HG03354 (cell line): ENCODE measurements around the gene TRAF1.

ENCODE experiments used
- ATAC-seq: cut with Tn5 transposase; IDR thresholded peaks from one replicate; pipeline ENCODE4 v1.9.1; 2021; ENCODE audit warnings: mild to moderate bottlenecking; ENCODE audit not compliant: unreplicated experiment, poor library complexity, severe bottlenecking

The TRAF1 gene

DNA sequence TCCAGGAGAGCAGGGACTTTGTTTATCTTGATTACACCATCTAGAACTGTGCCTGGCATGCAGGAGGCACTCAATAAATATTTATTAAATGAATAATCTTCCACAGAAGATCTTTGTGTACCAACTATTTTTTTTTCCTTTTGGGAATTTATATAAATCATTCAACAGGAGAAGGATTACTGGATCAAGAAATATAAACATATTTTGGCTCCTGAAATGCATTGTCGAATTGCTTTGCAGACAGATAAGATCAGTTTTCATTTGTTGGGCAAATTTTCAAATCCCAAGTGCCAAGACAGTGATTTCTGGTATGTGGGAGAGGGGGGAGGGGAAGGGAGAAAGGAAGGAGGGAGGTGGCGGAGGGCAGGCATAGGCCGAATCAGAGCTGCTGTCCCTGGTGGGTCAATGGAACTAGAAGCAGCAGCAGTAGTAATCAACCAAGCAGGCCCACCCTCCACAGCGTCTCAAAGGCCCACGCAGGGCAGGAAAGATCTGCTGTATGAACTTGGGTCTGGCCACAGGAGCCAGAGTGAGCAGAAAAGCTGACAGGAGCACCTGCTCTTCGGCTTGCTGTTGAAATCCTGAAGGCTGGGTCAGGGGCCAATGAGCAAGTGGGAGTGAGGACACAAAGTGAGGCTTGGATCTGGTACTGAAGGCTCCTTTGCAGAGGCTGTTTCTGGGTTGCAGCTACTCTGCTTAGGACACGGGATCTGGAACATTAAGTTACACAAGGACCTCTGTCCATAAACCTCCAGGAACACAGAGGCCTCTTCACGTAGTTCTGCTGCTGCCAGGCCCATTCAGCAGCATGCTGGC, 15.8 kb upstream of the TRAF1 start:
- no peak for ATAC-seq

DNA sequence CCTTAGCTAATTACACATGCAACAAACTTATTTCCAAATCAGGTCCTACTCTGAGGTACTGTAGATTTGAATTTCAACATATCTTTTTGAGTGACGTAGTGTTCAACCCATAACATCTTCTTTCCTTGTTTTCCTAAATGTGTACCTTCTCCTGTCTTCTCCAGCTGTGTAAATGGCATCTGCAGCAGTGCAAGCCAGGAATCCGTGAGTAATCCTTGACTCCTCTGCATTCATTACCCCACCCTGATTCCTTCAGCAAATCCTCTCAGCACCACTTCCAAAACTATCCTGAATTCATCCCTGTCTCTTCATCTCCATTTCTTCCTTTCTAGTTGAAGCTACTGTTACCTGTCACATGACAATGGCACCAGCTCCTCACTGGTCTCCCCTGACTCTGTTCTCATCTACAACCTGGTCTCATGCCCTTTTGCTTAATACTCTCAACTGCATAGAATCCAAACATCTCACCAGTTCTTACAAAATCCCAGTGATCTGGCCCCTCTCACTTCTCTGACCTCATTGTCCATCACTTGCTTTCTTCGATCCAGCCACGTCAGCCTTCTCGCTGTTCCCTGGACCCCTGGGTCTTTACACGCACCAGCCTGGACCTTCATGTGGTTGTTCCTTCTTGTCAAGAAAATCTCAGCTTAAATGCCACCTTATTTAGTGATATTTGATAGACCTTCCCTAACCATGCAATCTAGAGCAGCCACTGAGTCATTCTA, 14.6 kb upstream of the TRAF1 start:
- ATAC-seq = no peak

DNA sequence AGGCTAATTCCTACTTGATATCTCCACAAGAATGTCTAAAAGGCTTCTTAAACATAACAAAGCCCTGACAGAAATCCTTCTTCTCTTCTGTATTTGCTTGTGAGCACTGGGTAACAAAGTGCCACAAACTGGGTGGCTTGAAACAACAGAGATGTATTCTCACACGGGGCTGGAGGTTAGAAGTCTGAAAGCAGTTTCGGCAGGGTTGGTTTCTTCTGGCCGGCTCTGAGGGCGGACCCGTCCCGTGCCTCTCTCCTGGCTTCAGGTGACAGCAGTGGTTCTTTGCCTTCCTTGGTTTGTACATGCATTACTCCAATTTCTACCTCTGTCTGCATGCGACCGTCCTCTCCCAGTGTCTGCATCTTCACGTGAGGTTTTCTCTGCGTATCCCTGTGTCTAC, 14.0 kb upstream of the TRAF1 start:
- ATAC-seq = no peak

DNA sequence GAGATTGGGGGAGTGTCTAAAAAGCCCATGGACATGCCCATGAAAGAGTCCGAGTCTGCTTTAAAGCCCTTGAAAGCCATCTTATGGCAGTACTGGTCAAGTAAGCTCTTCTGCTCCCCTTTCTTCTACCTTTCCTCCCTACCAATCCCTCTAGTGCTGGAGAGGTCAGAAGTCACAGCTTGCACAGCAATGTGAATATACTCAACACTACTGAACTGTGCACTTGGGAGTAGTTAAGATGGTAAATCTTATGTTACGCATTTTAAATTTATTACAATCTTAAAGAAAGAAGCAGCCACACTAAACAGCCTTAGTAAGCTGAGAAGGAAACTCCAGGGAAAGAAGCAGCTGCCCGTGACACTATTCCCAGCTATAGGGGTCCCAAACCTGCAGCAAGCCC, 12.3 kb upstream of the TRAF1 start:
- ATAC-seq = no peak

DNA sequence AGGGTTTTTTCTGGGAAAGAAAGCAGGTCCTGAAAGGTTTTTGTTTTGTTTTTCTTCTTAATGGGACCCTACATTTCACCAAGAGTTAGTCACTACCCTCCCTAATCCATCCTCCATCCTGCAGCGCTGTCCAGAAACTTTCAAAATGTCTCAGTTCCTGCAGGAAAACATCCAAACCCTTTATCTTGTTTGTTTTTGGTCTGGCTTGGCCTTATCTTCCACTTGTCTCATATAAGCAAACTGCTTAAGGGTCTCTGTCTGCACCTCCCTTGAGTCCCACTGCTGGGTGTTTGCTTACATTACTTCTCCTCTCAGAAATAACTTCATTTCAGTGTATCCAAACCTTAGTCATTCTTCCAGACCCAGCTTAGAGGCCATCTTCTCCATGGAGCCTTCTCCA, 11.0 kb upstream of the TRAF1 start:
- no peak for ATAC-seq

DNA sequence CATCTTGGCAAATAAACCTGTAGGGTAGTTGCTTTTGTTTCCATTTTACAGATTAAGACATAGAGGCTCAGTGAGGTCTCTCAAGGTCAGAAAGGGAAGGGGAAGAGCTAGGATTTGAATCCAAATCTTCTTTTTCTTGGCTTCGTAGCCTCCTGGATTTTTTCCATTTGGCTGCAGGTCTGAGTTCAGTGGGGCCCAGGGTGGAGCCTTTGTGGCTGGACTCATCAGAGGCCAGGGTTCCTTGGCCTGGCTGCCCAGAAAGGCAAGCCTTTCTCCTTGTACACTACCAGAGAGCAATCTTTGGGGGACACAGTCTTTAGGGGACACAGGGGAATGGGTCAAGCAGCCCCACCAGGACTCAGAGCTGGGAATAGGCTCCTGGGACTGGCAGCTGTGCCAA, 10.5 kb upstream of the TRAF1 start:
- ATAC-seq = no peak

DNA sequence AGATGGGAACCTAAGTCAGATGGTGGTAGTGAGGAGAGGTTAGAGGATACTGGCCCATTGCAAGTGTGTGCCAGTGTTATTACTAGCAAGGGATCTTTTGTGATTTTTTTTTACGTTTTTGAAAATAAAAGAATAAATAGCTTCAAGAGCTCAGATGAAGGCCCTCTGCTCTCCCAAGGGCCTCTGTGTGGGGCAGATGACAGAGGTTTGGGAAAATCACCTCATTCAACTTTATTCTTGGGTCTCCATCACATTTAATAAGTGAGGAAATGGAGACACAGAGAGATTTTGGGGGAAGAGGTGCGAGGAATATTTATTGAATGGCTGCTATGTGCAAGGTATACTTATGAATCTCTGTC, 10.1 kb upstream of the TRAF1 start:
- no peak for ATAC-seq

DNA sequence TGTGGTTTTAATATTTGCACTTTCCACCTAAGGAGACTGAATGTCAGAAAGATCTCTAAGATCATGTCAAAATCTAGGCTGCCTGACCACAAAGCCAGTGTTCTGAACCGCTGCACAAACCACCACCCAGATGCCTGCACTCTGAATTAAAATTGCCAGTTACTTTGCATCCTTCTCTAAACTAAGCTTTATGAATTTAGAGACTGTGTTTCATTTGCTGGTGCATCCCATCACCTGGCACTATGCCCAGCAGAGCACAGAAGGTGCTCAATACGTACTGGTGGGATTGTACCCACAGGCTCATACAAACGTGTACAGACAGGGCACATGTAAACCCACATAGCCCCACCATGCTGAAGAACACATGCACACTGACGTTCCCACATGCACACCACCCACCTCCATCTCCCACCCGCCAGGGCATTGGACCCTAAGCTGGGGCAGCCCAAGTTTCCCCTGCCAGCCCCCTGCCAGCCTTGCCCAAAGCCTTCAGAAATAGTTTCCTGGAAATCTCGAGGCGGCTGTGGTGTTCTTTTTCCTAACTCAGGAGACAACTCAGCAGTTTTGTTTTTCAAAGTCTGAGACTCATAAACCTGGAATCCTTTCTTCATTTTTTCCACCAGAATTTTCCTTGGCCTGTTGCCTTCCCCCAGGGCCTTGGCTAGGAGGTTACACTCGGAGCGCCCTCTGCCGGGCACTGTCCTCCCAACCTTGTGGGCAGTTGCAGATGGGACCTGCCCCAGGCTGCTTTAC, 9.6 kb upstream of the TRAF1 start:
- ATAC-seq = peak; percentile 45

DNA sequence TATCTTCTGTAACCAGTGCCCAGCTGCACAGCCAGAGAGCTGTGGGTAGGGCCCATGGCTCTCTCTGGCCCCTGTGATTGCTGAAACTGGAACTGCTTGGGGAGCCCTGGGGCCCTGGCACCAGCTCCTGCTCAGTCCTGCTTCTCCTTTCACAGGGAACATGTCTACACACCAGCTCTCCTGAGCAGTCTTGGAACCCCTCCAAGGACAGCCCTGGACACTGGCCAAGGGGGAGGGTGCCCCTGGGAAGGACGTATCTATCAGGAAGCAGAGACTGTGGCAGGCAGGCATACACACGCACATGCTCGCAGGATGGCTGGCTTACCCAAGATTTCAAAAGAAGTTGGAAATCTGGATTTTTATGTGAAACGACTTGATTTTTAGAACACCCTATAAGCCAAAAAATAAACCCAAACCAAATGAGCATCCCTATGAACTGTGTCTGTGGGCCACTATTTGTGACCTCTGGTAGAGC, 8.8 kb upstream of the TRAF1 start:
- no peak for ATAC-seq

DNA sequence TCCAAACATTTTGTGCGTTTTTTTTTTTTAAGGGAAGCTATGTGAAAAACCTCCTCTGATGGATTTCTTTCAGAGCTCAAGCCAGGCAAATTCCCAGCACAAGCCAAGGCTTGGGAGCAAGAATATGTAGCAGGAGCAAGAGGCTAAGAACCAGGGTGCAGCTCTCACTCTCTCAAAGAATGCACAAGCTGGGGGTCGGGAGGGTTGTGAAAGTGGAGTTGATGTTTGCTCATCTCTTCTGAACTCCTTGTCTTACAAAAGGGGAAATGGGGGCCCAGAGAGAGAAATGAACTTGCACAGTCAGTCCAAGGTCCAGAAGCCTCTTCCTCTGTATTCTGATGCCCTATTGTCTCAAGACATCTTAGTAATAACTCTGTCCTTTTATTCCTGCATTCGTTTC, 7.7 kb upstream of the TRAF1 start:
- ATAC-seq = no peak

DNA sequence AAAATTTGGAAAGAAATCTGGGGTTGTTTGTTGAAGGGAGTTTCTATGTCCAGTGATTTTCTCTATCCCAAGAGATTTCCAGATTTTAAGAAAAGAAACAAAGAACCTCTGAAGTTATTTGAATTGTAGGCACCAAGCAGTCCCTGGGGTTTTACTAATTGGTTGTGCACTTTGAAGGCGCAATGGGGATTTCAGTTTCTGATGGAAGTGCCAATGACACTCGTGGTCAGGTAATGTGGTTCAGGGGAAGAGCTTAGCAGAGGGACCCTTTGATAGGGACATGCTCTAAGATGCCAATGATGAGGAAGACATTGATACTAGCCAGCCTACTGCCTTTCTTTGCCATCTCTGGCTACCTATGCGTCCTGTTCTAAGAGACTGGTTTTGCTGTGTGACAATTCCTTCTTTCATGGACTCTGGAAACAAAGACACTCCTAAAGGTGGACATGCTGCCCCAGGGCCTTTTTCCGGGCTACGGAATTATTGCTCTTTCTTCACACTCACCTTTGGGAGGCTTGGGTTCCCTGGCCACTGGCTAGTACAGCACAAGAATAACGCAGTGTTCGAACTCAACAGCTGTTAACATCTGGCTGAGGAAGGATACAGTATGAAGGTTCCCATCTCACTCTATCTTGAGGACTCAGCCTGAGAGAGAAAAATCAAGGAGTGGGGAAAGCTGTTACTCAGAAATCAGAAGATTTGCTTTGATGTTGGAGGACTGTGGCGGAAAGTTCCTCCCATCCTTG, 6.9 kb upstream of the TRAF1 start:
- ATAC-seq = no peak

DNA sequence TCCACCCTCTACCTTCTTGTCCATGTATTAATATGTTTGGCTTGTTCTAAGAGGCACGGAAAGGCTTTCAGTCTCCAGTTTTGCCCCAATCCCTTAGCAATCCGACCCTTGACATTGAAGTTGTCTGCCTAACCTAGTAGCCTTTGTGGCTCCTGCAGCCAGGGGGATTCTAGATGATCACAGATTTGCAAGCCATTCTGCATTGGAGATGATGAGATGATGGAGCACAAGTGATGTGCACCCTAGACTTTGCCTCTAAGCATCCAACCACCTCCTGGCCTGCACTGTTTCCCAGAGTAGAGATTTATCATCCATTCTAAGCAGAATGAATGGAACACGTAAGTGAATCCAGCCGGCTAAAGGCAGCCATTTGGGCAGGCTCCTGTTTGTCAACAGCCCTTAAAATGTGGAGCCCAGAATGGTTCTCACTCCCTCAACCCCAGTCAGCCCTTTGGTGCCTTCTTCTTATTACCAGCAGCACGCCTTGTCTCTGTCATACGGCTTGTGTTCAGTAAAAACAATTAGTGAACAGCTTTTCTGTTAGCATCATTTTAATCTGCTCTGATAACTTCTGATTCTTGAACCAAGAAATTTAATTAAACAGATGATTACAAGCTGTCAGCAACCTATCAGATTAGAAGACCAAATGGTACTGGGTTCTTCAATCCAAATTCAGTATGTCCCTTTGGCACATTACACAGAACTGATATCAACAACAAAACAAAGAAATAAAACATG, 5.7 kb upstream of the TRAF1 start:
- ATAC-seq = peak; percentile 0

DNA sequence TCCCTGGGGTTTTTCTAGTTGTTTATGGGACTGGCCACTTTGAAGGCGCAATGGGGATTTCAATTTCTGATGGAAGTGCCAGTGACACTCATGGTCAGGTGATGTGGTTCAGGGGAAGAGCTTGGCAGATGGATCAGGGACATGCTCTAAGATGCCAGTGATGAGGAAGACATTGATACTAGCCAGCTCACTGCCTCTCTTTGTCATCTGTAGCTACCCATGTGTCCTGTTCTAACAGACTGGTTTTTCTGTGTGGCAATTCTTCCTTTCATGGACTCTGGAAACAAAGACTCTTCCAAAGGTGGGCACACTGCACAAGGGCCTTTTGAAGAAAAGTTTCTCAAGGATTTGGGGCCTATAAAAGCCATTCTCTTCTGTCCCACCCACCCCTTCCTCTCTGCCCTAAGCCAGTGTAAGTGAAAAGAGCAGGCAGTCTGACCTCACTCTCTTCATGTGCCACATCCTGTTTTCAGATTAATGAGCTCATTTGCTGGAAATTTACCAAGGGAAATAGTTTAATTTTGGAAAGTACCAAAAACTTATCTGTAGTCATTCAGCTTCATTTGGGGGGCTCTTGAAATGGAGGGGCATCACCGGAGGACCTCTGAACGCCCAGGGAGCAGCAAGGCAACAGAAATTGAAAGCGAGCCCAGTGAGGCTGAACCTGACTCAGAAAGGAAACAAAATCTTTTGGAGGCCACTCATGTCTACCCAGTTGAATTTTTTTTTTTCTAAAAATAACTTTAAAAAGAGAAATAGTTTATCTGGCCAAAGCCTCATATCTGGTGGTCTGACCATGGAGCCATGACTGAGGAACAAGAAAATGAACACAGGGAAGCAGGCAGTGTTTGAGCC, 4.9 kb upstream of the TRAF1 start:
- ATAC-seq = peak; percentile 60

DNA sequence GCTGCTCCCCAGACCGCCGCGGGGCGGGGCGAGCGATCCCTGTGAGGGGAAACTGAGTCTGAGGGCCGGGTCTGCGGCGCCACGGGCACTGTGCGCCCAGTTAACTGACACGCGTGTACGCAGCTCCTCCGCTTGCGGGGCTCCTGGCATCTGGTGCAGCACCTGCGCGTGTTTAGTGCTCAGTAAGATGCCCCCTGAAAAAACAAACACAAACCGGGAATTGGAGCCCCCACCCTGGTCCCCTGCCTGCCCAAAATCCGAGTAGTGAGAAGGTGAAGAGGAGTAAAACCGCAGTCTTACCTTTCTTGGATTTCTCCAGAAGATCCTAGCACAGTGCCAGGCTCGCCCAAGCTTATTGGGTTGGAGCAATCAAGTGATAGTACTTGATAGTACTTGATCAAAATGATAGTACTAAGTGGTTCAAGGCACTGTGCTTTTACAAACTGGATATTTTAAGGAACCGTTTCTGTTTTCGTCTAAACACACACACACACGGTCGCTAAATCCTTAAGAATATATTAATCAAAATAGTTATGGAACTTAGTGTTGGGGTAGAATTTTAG, 2.7 kb upstream of the TRAF1 start:
- ATAC-seq = no peak

DNA sequence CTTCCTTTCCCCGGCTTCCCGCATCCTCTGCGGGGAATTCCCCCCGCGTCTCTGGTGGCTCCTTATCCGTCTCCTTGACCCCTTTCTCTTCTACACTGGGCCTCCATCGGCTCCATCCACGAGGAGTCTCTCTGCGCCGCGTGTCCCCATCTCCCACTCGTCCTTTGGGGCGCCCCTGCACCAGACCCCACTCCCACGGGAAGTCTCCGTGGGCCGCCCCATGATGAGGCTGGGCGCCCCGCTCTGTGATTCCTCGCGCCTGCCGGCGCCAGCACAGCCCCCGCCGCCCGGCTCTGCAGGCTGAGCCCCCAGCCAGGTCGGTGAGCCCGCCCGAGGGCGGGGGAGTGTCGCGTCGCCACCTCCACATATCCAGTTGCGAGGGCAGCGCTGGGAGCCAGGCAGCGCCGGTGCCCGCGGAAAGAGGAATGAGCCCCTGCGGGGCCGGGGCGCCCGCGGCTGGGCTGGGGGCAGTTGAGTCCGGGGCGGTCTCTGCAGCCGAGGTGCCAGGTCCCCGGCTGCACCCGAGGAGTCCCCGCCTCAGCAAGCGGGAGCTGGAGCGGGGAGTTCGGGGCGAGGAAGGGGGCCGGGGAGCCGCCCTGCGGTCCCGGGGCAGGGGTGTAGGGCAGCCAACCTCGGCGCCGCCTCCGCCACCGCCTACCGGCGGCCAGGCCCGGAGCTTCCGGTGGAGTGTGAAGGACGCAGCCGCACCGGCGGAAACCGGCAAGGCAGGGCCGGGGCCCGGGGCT, 2.1 kb upstream of the TRAF1 start:
- peak; percentile 35 for ATAC-seq

DNA sequence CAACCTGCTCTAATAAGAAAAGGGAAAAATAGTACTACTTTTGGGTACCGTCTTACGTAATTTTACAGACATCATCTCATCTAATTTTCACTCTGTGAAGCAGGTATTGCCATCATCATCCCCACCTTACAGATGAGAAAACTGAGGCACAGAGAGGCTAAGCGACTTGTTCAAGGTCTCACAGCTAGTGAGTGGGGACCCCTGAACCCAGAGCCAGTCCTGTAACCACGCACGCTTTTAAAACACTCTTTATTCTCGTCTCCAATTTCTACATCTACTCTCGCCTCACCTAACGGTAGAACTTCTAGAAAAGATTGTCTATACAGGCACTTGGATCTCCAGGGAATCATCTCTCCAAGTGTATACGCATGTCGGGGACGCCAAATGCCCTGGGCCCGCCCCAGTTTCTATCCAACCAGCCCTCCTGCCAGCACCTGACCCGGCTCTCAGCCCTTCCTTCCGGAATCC, 1.5 kb upstream of the TRAF1 start:
- ATAC-seq = no peak

DNA sequence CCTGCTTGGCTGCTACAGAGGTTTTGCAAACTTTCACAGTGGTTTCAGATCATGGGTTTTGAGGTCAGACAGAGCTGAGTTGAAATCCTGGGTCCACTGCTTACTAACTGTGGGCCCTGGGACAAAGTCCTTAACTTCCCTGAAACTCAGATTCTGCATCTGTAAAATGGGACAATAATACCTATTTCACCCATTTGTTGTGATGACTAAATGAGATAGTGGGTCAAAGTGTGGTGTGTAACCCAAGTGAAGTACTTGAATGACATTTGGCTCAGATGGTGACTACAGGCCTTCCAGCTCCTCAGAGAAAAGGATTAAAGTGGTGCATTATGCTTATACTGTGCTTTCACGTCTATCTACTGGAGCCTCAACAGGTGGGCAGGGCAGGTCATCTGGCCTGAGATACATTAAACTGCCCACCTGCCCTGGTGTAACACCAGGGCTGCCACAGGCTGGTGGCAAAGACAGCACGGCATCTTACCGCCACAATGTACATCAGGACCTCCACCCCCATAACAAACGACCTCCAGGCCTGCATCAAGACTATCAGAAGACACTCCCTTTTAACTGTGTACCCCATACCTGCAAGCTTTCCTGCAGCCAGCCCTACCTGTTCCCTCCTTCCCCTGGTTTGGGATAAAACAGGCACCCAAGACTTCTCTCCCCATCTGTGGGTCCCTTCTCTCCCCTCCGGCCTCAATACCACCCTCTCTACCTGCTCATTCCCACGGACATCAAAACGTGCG, 846 bp upstream of the TRAF1 start:
- no peak for ATAC-seq
